Transverse colon (tissue), 4 donors: Measurements from ENCODE around the gene CANX. TPM values are rescaled to one million over a fixed set of nuclear protein-coding genes. Genes with fewer than 3 reads are reported as not detected.

ENCODE experiments used
- DNase-seq: peaks from one replicate; pipeline ENCODE4 v3.0.0-alpha.2; 2019
- H3K27ac ChIP-seq, 4 donors: fragments of 200-600 bp; sonication (generic); 2 replicates each; pipeline ENCODE4 v1.5.1; 2016 to 2018; ENCODE audit warnings: inconsistent platforms in 4 of 4
- H3K27me3 ChIP-seq: fragments of 200-600 bp; sonication (generic); 2 replicates; pipeline ENCODE4 v1.5.1; 2017; ENCODE audit warnings: inconsistent platforms
- H3K36me3 ChIP-seq, 4 donors: fragments of 200-600 bp; sonication (generic); 2 replicates each; pipeline ENCODE4 v1.5.1; 2017 to 2019; ENCODE audit warnings: inconsistent platforms in 4 of 4
- H3K4me1 ChIP-seq, 4 donors: fragments of 200-600 bp; sonication (generic); 2 replicates each; pipeline ENCODE4 v1.5.1; 2017 to 2020; ENCODE audit warnings: inconsistent platforms in 4 of 4
- H3K4me3 ChIP-seq, 4 donors: fragments of 200-600 bp; sonication (generic); 1 replicate in 1 of 4; 2 replicates in 3 of 4; pipeline versions ENCODE4 v1.5.1 to v1.6.1; 2017 to 2019; ENCODE audit warnings: inconsistent platforms in 4 of 4
- H3K9me3 ChIP-seq, 2 donors: fragments of 200-600 bp; sonication (generic); 2 replicates each; pipeline ENCODE4 v1.5.1; 2017 to 2019; ENCODE audit warnings: inconsistent platforms in 2 of 2
- CTCF ChIP-seq, 5 experiments: fragments of 200-600 bp in 3 of 5; fragments of 450-650 bp in 2 of 5; sonication (generic) in 3 of 5; IDR thresholded peaks; 1 replicate in 2 of 5; 2 replicates in 3 of 5; pipeline ENCODE4 v1.5.1; 2016 to 2017; ENCODE audit warnings: antibody characterized with exemption in 5 of 5, inconsistent platforms in 3 of 5, mild to moderate bottlenecking in 2 of 5, moderate library complexity in 1 of 5
- EP300 ChIP-seq: sonication (generic); formaldehyde crosslinking; IDR thresholded peaks from one replicate; pipeline ENCODE4 v1.6.1; 2017; ENCODE audit warnings: antibody characterized with exemption, low read depth
- POLR2A ChIP-seq: fragments of 450-650 bp; IDR thresholded peaks from one replicate; pipeline ENCODE4 v1.6.1; 2016; ENCODE audit warnings: antibody characterized with exemption, mild to moderate bottlenecking, moderate library complexity
- POLR2AphosphoS5 ChIP-seq, 3 donors: sonication (generic); formaldehyde crosslinking; IDR thresholded peaks; one replicate each; pipeline ENCODE4 v1.6.1; 2016; ENCODE audit warnings: antibody characterized with exemption in 3 of 3
- whole genome bisulfite sequencing, 2 donors: methylation state at CpG; one replicate each; pipeline ENCODE4 v1.1.5; 2018; ENCODE audit warnings: low coverage in 1 of 2; 5-methylcytosine and 5-hydroxymethylcytosine counted together
- in situ Hi-C, 4 donors: fragments of 200-750 bp; cut with MboI; loops; one replicate each; pipeline versions ENCODE4 v1.15.0 to v1.15.1; 2017; ENCODE audit warnings: low sequenced_read_pairs in 3 of 4, low pct_ligation_motif_present in 1 of 4, low pct_unique_long_range_greater_than_20kb in 1 of 4
- intact Hi-C: fragments of 100-400 bp; cut with DNase I; formaldehyde crosslinking; loops from one replicate; pipeline ENCODE4 v1.15.1; 2023; ENCODE audit warnings: low total_unique reads
- total RNA-seq, 4 donors: library from RNA; depleted of rRNA; stranded (reverse); fragments of >200 nt; gene quantifications; one replicate each; pipeline ENCODE4 v1.1.0, GENCODE V29; 2016

CANX gene
- total RNA-seq, 4 donors from 2014 or later: 124 to 398 (median 270) TPM

GRCh38 chr5:179776411-179776938, 77.7 kb downstream of the CANX start:
- intact Hi-C loops (no loop called here), in situ Hi-C loops (no loop called here)
- H3K4me3 ChIP-seq: no peak overlapping the region
- no peaks in the 10 kb centered on the region for H3K27me3 ChIP-seq
- DNase-seq: no peak
- H3K36me3 ChIP-seq: peaks cover 0 to 33% (median 19%) of the 10 kb centered on the region in 4 donors
- H3K4me1 ChIP-seq: no peaks in the 10 kb centered on the region
- H3K9me3 ChIP-seq: no peaks in the 10 kb centered on the region
- H3K27ac ChIP-seq: no peak overlapping the region
- TF ChIP-seq CTCF (IDR thresholded peaks at IDR 0.05) (no peak), EP300 (no peak), POLR2A (no peak), POLR2AphosphoS5 (IDR thresholded peaks at IDR 0.05) (no peak)
- WGBS, 2 donors: 83 to 88% methylated on average over 1 to 11 of the region's 11 CpGs

- H3K27me3 ChIP-seq: no peaks in the 10 kb centered on the region
- TF ChIP-seq POLR2AphosphoS5 (IDR thresholded peaks at IDR 0.05) (no peak), CTCF (IDR thresholded peaks at IDR 0.05) (no peak), POLR2A (no peak), EP300 (no peak)
- in situ Hi-C loops (no loop called here), intact Hi-C loops (no loop called here)
- 92% methylated on average over 8 of the region's 10 CpGs; no CpG with 5 or more reads in 1 of the 2 donors for WGBS, 2 donors
- no peak overlapping the region for H3K27ac ChIP-seq
- H3K36me3 ChIP-seq: peaks cover 0 to 24% (median 12%) of the 10 kb centered on the region in 4 donors
- no peak for DNase-seq
- no peaks in the 10 kb centered on the region for H3K4me1 ChIP-seq
- no peak overlapping the region for H3K4me3 ChIP-seq
- H3K9me3 ChIP-seq: no peaks in the 10 kb centered on the region
These were observed 78.7 kb downstream of the CANX start for GRCh38 chr5:179777456-179777855.

- H3K27ac ChIP-seq: no peak overlapping the region
- peaks cover 0 to 24% (median 10%) of the 10 kb centered on the region in 4 donors for H3K36me3 ChIP-seq
- in situ Hi-C loops: no loop called here
- no peaks in the 10 kb centered on the region for H3K27me3 ChIP-seq
- no peak overlapping the region for H3K4me3 ChIP-seq
- intact Hi-C loops: no loop called here
- 85% methylated on average over 9 of the region's 9 CpGs; no CpG with 5 or more reads in 1 of the 2 donors for WGBS, 2 donors
- no peaks in the 10 kb centered on the region for H3K4me1 ChIP-seq
- TF ChIP-seq CTCF (IDR thresholded peaks at IDR 0.05): no peak
- TF ChIP-seq EP300: no peak
- TF ChIP-seq POLR2AphosphoS5 (IDR thresholded peaks at IDR 0.05): no peak
- TF ChIP-seq POLR2A: no peak
- H3K9me3 ChIP-seq: no peaks in the 10 kb centered on the region
- no peak for DNase-seq
These were observed 79.1 kb downstream of the CANX start for GRCh38 chr5:179777909-179778308.

GRCh38 chr5:179778591-179778990, 79.8 kb downstream of the CANX start:
- no peak for DNase-seq
- intact Hi-C loops: no loop called here
- Histone ChIP-seq H3K27me3 (no peaks in the 10 kb centered on the region), H3K4me1 (no peaks in the 10 kb centered on the region), H3K4me3 (no peak overlapping the region), H3K9me3 (no peaks in the 10 kb centered on the region), H3K27ac (no peak overlapping the region), H3K36me3 (peaks cover 0 to 20% (median 7%) of the 10 kb centered on the region in 4 donors)
- TF ChIP-seq EP300: no peak
- no peak for TF ChIP-seq POLR2A
- no peak for TF ChIP-seq POLR2AphosphoS5 (IDR thresholded peaks at IDR 0.05)
- TF ChIP-seq CTCF (IDR thresholded peaks at IDR 0.05): no peak
- in situ Hi-C loops: no loop called here
- 97 to 100% methylated on average over 3 to 5 of the region's 5 CpGs for WGBS, 2 donors
